CD4-positive, alpha-beta T cell treated with Interferon gamma for 1 hour (primary cell): ENCODE results near the gene PTPRT.
"Not testable (repeated sequence)": the region's sequence is repeated elsewhere in the genome, so short reads cannot be mapped to it uniquely, and the experiment has no call there.

Experiments used
- DNase-seq: peaks from one replicate; pipeline ENCODE4 v3.0.0-alpha.2; 2020

The PTPRT gene

GRCh38 chr20:42900764-42901163 is 288.9 kb downstream of the PTPRT start:
- not testable (repeated sequence) for DNase-seq

- no peak for DNase-seq
These were observed 294.7 kb downstream of the PTPRT start for GRCh38 chr20:42895020-42895419.

- DNase-seq: no peak
These were observed 295.2 kb downstream of the PTPRT start for GRCh38 chr20:42894483-42894882.

GRCh38 chr20:42889517-42889916 is 300.2 kb downstream of the PTPRT start:
- DNase-seq: no peak

GRCh38 chr20:42887281-42887680 is 302.4 kb downstream of the PTPRT start:
- no peak for DNase-seq

- DNase-seq: no peak
These were observed 302.9 kb downstream of the PTPRT start for GRCh38 chr20:42886801-42887200.

- no peak for DNase-seq
These were observed 303.7 kb downstream of the PTPRT start for GRCh38 chr20:42886046-42886445.

GRCh38 chr20:42875581-42875980 is 314.1 kb downstream of the PTPRT start:
- DNase-seq: no peak

- DNase-seq: no peak
These were observed 316.4 kb downstream of the PTPRT start for GRCh38 chr20:42873259-42873658.

- no peak for DNase-seq
These were observed 325.6 kb downstream of the PTPRT start for GRCh38 chr20:42864116-42864515.

- DNase-seq: no peak
These were observed 327.3 kb downstream of the PTPRT start for GRCh38 chr20:42862446-42862845.

- DNase-seq: no peak
These were observed 332.3 kb downstream of the PTPRT start for GRCh38 chr20:42857446-42857845.

- DNase-seq: no peak
These were observed 333.8 kb downstream of the PTPRT start for GRCh38 chr20:42855896-42856295.

- no peak for DNase-seq
These were observed 337.0 kb downstream of the PTPRT start for GRCh38 chr20:42852691-42853090.

- DNase-seq: no peak
These were observed 342.8 kb downstream of the PTPRT start for GRCh38 chr20:42846784-42847490.

GRCh38 chr20:42844751-42845150 is 345.0 kb downstream of the PTPRT start:
- DNase-seq: no peak

- no peak for DNase-seq
These were observed 352.2 kb downstream of the PTPRT start for GRCh38 chr20:42837456-42837855.

GRCh38 chr20:42836339-42836738 is 353.4 kb downstream of the PTPRT start:
- no peak for DNase-seq

GRCh38 chr20:42807876-42808275 is 381.8 kb downstream of the PTPRT start:
- no peak for DNase-seq

GRCh38 chr20:42795111-42795695 is 394.5 kb downstream of the PTPRT start:
- no peak for DNase-seq

- no peak for DNase-seq
These were observed 397.7 kb downstream of the PTPRT start for GRCh38 chr20:42792052-42792451.

- no peak for DNase-seq
These were observed 399.6 kb downstream of the PTPRT start for GRCh38 chr20:42790111-42790510.

GRCh38 chr20:42788707-42789106 is 401.0 kb downstream of the PTPRT start:
- no peak for DNase-seq

- DNase-seq: no peak
These were observed 404.7 kb downstream of the PTPRT start for GRCh38 chr20:42785041-42785440.

- no peak for DNase-seq
These were observed 410.5 kb downstream of the PTPRT start for GRCh38 chr20:42779216-42779615.
